Gastroesophageal sphincter (tissue), 4 donors: ENCODE data around the gene ACADSB. TPM values are rescaled to one million over a fixed set of nuclear protein-coding genes. Genes with fewer than 3 reads are reported as not detected.

ENCODE experiments used
- ATAC-seq: fragments of 150-250 bp; one replicate; pipeline ENCODE4 v1.9.1; 2016; ENCODE audit warnings: mild to moderate bottlenecking, moderate library complexity
- H3K27ac ChIP-seq, 4 donors: fragments of 200-600 bp; sonication (generic) in 3 of 4; 1 replicate in 3 of 4; 2 replicates in 1 of 4; pipeline ENCODE4 v1.5.1; 2016 to 2019
- H3K27me3 ChIP-seq: fragments of 200-600 bp; sonication (generic); one replicate; pipeline ENCODE4 v1.5.1; 2019
- H3K36me3 ChIP-seq, 2 donors: fragments of 200-600 bp; sonication (generic); one replicate each; pipeline ENCODE4 v1.5.1; 2019; ENCODE audit warnings: control low read depth in 1 of 2
- H3K4me1 ChIP-seq, 3 donors: fragments of 200-600 bp; sonication (generic); 1 replicate in 2 of 3; 2 replicates in 1 of 3; pipeline ENCODE4 v1.5.1; 2016 to 2019; ENCODE audit warnings: control low read depth in 2 of 3
- H3K4me3 ChIP-seq, 2 donors: fragments of 200-600 bp; sonication (generic); one replicate each; pipeline ENCODE4 v1.5.1; 2019; ENCODE audit warnings: mild to moderate bottlenecking in 1 of 2, moderate library complexity in 1 of 2
- H3K9me3 ChIP-seq, 3 donors: fragments of 200-600 bp; sonication (generic); one replicate each; pipeline ENCODE4 v1.5.1; 2017 to 2019; ENCODE audit warnings: control low read depth in 2 of 3
- EP300 ChIP-seq: sonication (generic); formaldehyde crosslinking; IDR thresholded peaks from one replicate; pipeline ENCODE4 v1.6.1; 2017; ENCODE audit warnings: antibody characterized with exemption, mild to moderate bottlenecking
- POLR2A ChIP-seq, 2 donors: fragments of 450-650 bp; IDR thresholded peaks; one replicate each; pipeline ENCODE4 v1.6.1; 2017; ENCODE audit warnings: antibody characterized with exemption in 2 of 2, mild to moderate bottlenecking in 2 of 2, moderate library complexity in 1 of 2
- POLR2AphosphoS5 ChIP-seq: sonication (generic); formaldehyde crosslinking; IDR thresholded peaks from one replicate; pipeline ENCODE4 v1.6.1; 2017; ENCODE audit warnings: antibody characterized with exemption
- WGBS, 2 donors: methylation state at CpG; one replicate each; pipeline ENCODE4 v1.1.5; 2018; ENCODE audit warnings: low coverage in 1 of 2; 5-methylcytosine and 5-hydroxymethylcytosine counted together
- total RNA-seq, 4 donors: library from RNA; depleted of rRNA; stranded (reverse); fragments of >200 nt; gene quantifications; one replicate each; pipeline ENCODE4 v1.1.0, GENCODE V29; 2016
- TF ChIP-seq, protein P1 (sequence below), 4 experiments: fragments of 200-600 bp in 2 of 4; fragments of 450-650 bp in 2 of 4; sonication (generic) in 1 of 4; IDR thresholded peaks; one replicate each; pipeline ENCODE4 v1.5.1; 2017 to 2019; ENCODE audit warnings: antibody characterized with exemption in 4 of 4, mild to moderate bottlenecking in 2 of 4, moderate library complexity in 2 of 4

ACADSB gene
- total RNA-seq, 4 donors from 2014 or later: 12.1 to 28.2 (median 16.3) TPM

DNA sequence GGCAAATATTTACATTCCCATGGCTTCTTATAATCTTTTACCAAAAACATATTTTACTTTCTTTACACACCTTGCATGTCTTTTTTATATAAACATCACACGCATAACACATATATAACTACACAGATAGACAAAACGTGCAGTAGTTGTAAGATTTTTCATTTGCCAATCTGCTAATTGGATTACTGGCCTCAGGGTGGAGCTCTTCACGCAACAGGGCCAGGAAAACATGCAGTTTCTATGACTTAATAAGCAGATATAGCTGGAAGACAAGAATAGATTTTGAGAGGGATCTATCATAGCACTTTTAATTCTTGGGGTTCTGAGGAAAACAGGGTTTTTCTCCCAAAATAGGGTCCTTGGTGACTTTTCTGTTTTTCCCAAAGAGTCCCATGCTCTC, 12.7 kb downstream of the ACADSB start:
- H3K4me3 ChIP-seq: no peak overlapping the region
- H3K27me3 ChIP-seq: no peaks in the 10 kb centered on the region
- WGBS, 2 donors: 69 to 71% methylated on average over 2 to 3 of the region's 3 CpGs
- no peak overlapping the region for H3K27ac ChIP-seq
- no peaks in the 10 kb centered on the region for H3K36me3 ChIP-seq
- ATAC-seq: no peak
- TF ChIP-seq POLR2A (IDR thresholded peaks at IDR 0.05) (no peak), EP300 (no peak), POLR2AphosphoS5 (no peak)
- TF ChIP-seq, protein P1, sequence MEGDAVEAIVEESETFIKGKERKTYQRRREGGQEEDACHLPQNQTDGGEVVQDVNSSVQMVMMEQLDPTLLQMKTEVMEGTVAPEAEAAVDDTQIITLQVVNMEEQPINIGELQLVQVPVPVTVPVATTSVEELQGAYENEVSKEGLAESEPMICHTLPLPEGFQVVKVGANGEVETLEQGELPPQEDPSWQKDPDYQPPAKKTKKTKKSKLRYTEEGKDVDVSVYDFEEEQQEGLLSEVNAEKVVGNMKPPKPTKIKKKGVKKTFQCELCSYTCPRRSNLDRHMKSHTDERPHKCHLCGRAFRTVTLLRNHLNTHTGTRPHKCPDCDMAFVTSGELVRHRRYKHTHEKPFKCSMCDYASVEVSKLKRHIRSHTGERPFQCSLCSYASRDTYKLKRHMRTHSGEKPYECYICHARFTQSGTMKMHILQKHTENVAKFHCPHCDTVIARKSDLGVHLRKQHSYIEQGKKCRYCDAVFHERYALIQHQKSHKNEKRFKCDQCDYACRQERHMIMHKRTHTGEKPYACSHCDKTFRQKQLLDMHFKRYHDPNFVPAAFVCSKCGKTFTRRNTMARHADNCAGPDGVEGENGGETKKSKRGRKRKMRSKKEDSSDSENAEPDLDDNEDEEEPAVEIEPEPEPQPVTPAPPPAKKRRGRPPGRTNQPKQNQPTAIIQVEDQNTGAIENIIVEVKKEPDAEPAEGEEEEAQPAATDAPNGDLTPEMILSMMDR (IDR thresholded peaks at IDR 0.05): no peak
- no peaks in the 10 kb centered on the region for H3K4me1 ChIP-seq
- H3K9me3 ChIP-seq: no peaks in the 10 kb centered on the region

- H3K4me3 ChIP-seq: no peak overlapping the region
- no peaks in the 10 kb centered on the region for H3K9me3 ChIP-seq
- no peaks in the 10 kb centered on the region for H3K4me1 ChIP-seq
- no peaks in the 10 kb centered on the region for H3K36me3 ChIP-seq
- ATAC-seq: no peak
- TF ChIP-seq EP300: no peak
- H3K27ac ChIP-seq: no peak overlapping the region
- 83 to 86% methylated on average over 2 of the region's 2 CpGs for WGBS, 2 donors
- H3K27me3 ChIP-seq: no peaks in the 10 kb centered on the region
Measured at GRCh38 chr10:123024540-123024939, 15.7 kb downstream of the ACADSB start.

DNA sequence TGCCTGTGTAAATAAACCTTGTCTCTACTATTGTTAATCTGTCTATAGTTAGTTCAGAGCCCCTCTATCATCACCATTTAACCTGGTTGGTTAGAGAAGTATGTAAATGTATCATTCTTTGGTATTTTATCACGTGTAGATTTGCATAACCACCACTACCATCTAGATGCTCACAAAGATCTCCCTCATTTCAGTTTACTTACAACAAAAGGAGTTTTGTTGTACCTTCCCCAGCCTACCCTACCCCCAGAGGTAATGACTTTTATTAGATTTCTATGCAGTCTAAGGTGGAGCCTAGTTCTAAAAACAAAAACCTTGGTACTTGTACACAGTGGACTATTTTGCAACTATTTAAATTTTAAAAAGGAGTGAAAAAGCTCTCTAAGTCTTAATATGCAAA, 17.5 kb downstream of the ACADSB start:
- Histone ChIP-seq H3K4me1 (no peaks in the 10 kb centered on the region), H3K4me3 (no peak overlapping the region), H3K36me3 (no peaks in the 10 kb centered on the region), H3K27me3 (no peaks in the 10 kb centered on the region), H3K9me3 (no peaks in the 10 kb centered on the region), H3K27ac (no peak overlapping the region)
- TF ChIP-seq EP300: no peak
- TF ChIP-seq, protein P1 (IDR thresholded peaks at IDR 0.05): no peak
- TF ChIP-seq POLR2A (IDR thresholded peaks at IDR 0.05): no peak
- TF ChIP-seq POLR2AphosphoS5: no peak
- no peak for ATAC-seq
- 58 to 80% methylated on average over 1 of the region's 1 CpG for WGBS, 2 donors

DNA sequence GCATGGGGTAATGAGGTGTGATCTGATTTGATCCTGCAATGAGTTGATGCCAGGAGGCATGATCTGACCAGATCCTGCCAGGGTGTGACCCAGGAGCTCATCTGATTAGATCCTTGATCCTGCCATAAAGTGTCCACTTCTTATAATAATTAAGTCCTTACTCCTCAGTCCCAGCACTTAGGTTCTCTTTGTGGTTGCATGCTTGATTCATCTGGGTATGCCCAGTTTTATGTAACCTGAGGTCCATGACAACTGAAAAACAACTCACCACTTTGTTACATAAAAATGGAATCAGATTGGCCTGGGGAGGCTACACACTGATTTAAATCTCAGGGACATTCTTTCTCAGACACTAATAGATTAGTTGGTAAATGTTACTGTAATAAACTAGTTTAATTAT, 19.1 kb downstream of the ACADSB start:
- Histone ChIP-seq H3K4me1 (no peaks in the 10 kb centered on the region), H3K9me3 (no peaks in the 10 kb centered on the region), H3K36me3 (no peaks in the 10 kb centered on the region), H3K4me3 (no peak overlapping the region), H3K27me3 (no peaks in the 10 kb centered on the region), H3K27ac (no peak overlapping the region)
- ATAC-seq: no peak
- TF ChIP-seq, protein P1 (IDR thresholded peaks at IDR 0.05): no peak
- TF ChIP-seq POLR2A (IDR thresholded peaks at IDR 0.05) (no peak), EP300 (no peak), POLR2AphosphoS5 (no peak)

DNA sequence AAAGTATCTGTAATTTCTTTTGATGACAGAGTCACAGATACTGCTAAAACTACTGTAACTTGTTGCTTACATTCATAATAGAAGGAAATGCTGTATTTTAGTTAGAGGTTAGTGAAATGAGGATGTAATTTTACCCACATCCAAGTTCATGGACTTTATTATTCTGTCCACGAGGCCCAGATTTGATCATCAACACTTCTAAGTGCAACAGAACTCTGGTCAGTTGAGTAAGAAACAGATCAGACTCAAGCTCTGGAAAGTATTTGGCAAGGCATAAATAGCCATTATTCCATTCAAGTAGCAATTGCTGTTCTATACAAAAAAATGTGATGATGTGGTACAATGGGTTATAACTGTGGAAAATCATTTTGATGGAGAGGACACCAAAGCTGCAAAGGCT, 22.3 kb downstream of the ACADSB start:
- ATAC-seq: no peak
- TF ChIP-seq POLR2A (IDR thresholded peaks at IDR 0.05) (no peak), POLR2AphosphoS5 (no peak), EP300 (no peak)
- TF ChIP-seq, protein P1 (IDR thresholded peaks at IDR 0.05): no peak
- Histone ChIP-seq H3K4me3 (no peak overlapping the region), H3K27ac (no peak overlapping the region), H3K36me3 (peaks cover 0 to 19% of the 10 kb centered on the region in 2 donors), H3K4me1 (no peaks in the 10 kb centered on the region), H3K27me3 (no peaks in the 10 kb centered on the region), H3K9me3 (no peaks in the 10 kb centered on the region)
- 82% methylated on average over 1 of the region's 1 CpG for WGBS, 2 donors

DNA sequence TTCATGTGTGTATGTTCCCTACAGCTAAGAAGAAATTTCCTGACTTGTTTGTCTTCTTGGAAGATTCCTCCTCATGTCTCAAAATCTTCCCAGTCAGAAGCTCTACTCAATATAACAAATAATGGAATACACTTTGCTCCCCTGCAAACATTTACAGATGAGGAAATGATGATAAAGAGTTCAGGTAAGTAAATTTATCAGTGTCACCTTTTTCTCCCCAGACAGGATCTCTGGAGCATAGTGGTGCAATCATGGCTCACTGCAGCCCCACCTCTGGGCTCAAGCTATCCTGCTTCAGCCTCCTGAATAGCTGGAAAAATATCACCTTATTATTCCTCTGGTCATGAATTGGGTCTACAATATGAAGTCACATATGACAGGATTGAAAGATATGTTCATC, 25.5 kb downstream of the ACADSB start:
- Histone ChIP-seq H3K27me3 (no peaks in the 10 kb centered on the region), H3K36me3 (peaks cover 0 to 51% of the 10 kb centered on the region in 2 donors), H3K27ac (no peak overlapping the region), H3K4me1 (no peaks in the 10 kb centered on the region), H3K9me3 (no peaks in the 10 kb centered on the region), H3K4me3 (no peak overlapping the region)
- ATAC-seq: no peak
- no peak for TF ChIP-seq POLR2A (IDR thresholded peaks at IDR 0.05)
